Urinary bladder (tissue), 4 donors: ENCODE results near the gene NOC2L. TPM values are rescaled to one million over a fixed set of nuclear protein-coding genes. Genes with fewer than 3 reads are reported as not detected.

Experiments
- DNase-seq: peaks from one replicate; pipeline ENCODE4 v3.0.0-alpha.2; 2015; ENCODE audit errors: extremely low spot score
- H3K27ac ChIP-seq: one replicate; pipeline ENCODE4 v1.5.1; 2013; ENCODE audit warnings: low read depth, mild to moderate bottlenecking, moderate library complexity
- H3K36me3 ChIP-seq: one replicate; pipeline ENCODE4 v1.6.1; 2013; ENCODE audit warnings: mild to moderate bottlenecking, moderate library complexity; ENCODE audit not compliant: insufficient read depth
- H3K4me1 ChIP-seq: one replicate; pipeline ENCODE4 v1.6.1; 2013; ENCODE audit warnings: mild to moderate bottlenecking, moderate library complexity; ENCODE audit not compliant: insufficient read depth
- H3K4me3 ChIP-seq: one replicate; pipeline ENCODE4 v1.5.1; 2013; ENCODE audit warnings: low read depth, low read length
- WGBS: extraction: QIAGEN DNeasy Blood & Tissue Kit; methylation state at CpG from one replicate; pipeline ENCODE4 v1.1.7; 2013; 5-methylcytosine and 5-hydroxymethylcytosine counted together
- polyA plus RNA-seq: library from polyadenylated mRNA; stranded (reverse); fragments of 200-250 nt; gene quantifications from one replicate; pipeline ENCODE4 v1.2.3, GENCODE V29; 2013
- total RNA-seq: library from RNA; depleted of rRNA; stranded (reverse); fragments of >200 nt; gene quantifications from one replicate; pipeline ENCODE4 v1.2.3, GENCODE V29; 2014
- donor health status: healthy with polysubstance abuse.
- donor health status: healthy.

NOC2L gene
- total RNA-seq: 27.1 TPM
- 59.5 TPM for polyA plus RNA-seq

- DNase-seq: peak; percentile 62
- H3K27ac ChIP-seq: peak within 1 kb of the TSS; percentile 43
- H3K4me1 ChIP-seq: peaks cover 3% of the 10 kb centered on the region
Observed at GRCh38 chr1:958823-959730, at the start of gene NOC2L. Gene NOC2L, minus strand, starts transcription at chr1:959256. Its CDS starts 16 bp downstream, at chr1:959240.

DNA sequence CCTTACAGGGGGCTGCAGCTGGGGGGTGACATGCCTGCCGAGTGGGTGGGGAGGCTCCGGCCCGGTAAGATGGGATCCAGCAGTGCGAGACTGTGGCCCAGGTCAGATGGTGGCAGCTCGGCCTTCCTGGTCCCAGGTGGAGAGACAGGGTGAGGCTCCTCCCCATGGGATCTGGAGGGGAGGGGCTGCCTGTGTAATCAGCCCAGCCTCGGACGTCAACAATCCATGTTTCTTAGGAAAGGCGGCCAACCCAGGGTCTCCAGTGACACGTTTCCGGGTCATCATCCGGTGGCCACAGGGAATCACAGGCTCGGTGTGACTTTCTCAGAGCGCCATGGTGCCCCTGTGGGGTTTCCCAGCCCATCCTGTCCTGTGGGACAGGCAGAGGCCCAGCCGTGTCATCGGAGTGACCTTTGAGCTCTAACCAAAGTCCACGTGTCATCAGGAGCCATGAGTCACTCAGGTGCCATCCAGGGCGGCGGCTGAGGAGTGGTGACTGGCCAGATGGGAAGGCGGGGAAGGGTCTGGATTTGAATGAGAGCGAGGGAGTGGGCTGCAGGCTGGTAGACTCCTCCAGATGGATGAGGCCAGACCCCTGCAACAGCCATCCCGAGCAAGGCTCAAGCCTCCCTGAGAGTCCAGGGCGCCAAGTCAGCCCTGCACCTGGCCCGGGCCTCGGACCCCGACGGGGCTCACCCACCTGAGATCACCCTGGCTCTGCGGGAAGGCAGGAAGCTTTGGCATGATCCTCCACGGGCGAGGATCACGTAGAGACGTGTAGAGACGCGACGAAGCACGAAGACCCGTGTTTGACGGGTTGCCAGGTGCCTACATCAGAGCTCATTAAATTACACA, 47.5 kb upstream of the NOC2L start:
- peaks cover 4% of the 10 kb centered on the region for H3K4me1 ChIP-seq
- 81% methylated on average over 37 of the region's 37 CpGs for WGBS
- no peak for DNase-seq
- H3K4me3 ChIP-seq: no peak overlapping the region
- H3K27ac ChIP-seq: no peak overlapping the region
- H3K36me3 ChIP-seq: no peaks in the 10 kb centered on the region

More at GRCh38 chr1:958823-959730, at the start of gene NOC2L:
- WGBS: 7% methylated on average over 101 of the region's 101 CpGs
- peaks cover 6% of the 10 kb centered on the region for H3K36me3 ChIP-seq
- peak within 1 kb of the TSS; percentile 96 for H3K4me3 ChIP-seq

DNA sequence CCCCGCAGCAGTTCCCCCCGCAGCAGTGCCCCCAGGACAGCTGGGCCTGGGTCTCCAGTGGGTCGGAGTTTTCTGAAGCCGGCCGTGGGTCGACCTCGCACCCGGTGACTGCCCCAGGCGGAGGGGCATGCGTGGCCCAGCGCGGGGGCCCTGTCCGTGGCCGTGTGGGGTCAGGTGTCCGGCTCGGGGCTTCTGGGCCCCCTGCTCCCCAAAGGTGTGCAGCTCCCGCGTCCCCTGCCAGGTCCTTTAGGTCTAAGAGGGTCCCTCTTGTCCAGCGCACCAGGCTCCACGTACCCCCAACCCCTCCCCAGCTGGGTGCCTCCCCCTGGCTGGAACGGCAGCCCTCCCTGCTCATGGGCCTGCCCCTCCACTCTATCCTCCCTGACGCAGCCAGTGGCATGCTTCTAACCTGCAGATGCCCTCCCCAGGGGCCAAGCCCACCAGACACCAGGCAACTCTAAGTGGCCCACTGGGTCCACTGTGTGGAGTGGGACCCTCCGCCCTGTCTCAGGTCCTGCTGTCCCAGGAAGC, 46.8 kb upstream of the NOC2L start:
- H3K36me3 ChIP-seq: no peaks in the 10 kb centered on the region
- H3K27ac ChIP-seq: no peak overlapping the region
- 44% methylated on average over 23 of the region's 23 CpGs for WGBS
- peaks cover 5% of the 10 kb centered on the region for H3K4me1 ChIP-seq
- no peak overlapping the region for H3K4me3 ChIP-seq
- no peak for DNase-seq

GRCh38 chr1:1004780-1005697, 46.0 kb upstream of the NOC2L start:
- H3K4me3 ChIP-seq: no peak overlapping the region
- no peak overlapping the region for H3K27ac ChIP-seq
- no peak for DNase-seq
- 14% methylated on average over 21 of the region's 21 CpGs for WGBS
- H3K36me3 ChIP-seq: no peaks in the 10 kb centered on the region
- H3K4me1 ChIP-seq: peaks cover 5% of the 10 kb centered on the region

DNA sequence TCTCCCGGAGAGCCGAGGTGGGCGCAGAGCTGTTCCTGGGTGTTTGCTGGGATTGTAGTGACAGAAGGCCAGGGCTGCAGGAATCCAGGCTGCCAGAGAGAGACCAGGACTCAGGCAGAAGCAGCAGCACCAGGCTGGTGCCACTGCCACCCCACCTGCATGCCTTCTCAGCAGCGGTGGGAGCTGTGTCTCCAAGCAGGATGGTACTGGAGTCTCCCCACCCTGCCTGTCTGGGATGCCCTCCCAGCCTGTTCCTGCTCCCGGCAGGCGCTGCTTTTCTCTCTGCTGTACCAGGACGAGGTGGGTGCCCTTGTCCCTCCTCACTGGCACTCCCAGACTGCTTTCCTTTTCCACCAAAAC, 45.3 kb upstream of the NOC2L start:
- Histone ChIP-seq H3K4me1 (peaks cover 5% of the 10 kb centered on the region), H3K36me3 (no peaks in the 10 kb centered on the region), H3K4me3 (no peak overlapping the region), H3K27ac (no peak overlapping the region)
- WGBS: 62% methylated on average over 7 of the region's 7 CpGs
- no peak for DNase-seq

DNA sequence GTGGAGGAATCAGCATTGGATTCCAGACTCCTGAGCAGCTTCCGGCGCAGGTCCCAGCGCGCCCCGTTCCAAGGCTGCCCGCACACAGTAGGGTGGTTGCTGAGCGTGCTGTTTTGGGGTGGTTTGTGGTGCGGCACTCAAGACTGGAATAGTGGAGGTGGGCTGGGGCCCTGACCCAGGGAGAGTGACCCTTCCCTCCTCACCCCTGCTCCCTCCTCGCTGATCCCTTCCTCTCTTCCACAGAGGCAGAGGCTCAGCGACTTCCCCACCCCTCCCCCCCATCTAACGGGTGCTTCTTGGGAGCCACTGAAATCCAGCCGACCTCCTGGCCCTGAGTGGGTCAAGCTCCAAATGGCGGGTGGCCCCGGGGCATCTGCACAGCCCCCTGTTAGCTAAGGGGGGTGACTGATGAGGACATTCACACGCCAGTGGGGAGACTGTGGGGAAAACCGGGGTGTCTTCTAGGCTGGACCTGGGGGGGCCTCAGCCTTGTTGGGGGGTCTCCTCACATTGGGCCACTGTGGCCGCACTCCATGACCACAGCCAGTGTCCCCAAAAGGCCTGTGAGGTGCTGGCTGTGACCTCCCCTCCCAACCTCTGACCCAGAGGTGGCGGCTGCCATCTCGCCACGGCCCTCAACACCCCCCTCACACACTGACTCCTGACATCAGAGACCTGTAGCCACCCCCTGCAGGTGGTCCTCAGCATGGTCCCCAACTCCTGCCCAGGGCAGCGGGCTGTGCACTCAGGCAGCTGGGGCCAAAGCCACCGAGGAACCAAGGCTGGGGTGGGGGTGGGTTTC, 44.8 kb upstream of the NOC2L start:
- WGBS: 84% methylated on average over 22 of the region's 22 CpGs
- DNase-seq: no peak
- Histone ChIP-seq H3K27ac (no peak overlapping the region), H3K36me3 (no peaks in the 10 kb centered on the region), H3K4me3 (no peak overlapping the region), H3K4me1 (peaks cover 5% of the 10 kb centered on the region)

DNA sequence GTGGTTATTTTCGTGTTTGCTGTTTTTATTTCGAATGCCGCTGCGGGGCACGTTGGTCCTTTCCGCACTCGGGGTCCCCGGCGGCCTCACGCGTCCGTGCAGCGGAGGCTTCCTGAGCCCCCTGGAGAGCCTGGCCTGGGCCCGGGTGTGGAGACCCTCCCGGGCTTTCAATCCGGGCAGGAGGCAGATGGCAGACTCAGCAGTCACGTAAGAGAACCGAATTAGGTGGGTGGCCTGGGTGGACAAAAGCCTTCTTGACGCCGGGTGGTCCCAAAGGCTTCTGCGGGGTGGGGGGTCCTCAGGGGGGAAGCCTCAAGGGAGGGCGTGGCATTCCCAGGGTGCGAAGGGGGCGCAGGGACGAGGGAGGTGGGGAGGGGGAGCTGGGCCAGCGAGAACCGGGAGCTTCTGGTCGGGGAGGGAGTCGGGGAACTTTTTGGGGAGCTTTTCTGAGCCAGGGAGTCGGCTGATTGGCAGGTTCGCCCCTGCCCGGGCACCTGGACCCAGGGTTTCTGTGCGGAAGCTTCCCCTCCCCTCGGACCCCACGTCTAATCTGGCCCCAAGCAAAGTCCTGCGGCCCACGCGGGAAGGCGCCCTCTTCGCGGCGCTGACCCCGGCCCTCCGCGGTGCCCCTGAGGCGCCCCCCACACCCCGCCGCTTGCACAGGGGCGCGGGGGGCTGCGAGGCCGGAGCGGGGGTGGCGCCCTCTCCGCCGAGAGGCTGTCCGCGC, 42.2 kb upstream of the NOC2L start:
- Histone ChIP-seq H3K36me3 (no peaks in the 10 kb centered on the region), H3K4me1 (peaks cover 5% of the 10 kb centered on the region), H3K27ac (peak overlapping the region; percentile 46), H3K4me3 (peak overlapping the region; percentile 62)
- WGBS: 1% methylated on average over 58 of the region's 58 CpGs
- no peak for DNase-seq

DNA sequence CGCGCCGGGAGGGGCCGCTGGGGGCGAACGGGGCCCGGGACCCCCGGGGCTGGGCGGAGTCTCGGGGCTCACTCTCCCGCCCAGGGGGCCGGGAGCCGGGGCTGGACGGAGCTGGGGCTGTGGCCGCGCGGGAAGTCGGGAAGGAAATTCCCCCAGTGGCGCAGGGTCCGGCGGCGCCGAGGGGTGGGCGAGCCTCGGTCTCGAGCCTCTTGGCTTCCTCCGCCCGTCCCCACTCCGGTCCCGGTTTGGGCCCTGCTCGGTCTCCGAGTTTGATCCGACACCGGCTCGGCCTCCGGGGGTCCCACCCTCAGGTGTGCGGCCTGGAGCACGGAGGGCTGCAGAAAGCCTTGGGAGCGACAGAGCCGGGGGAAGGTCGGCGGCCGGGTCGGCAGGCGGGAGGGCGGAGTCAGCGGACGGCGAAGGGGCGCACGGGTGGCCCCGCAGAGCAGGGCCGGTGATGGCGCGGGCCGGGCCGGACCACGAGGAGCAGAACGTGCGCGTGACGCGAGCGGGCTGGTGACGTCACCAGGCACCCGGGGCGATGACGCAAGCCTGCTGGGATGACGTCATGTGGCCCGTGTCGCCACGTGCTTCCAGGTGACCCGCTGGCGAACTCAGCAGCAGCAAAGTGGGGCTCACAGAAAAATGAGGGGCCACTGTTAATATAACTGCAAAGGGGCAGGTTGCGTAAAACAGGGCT, 41.5 kb upstream of the NOC2L start:
- no peaks in the 10 kb centered on the region for H3K36me3 ChIP-seq
- no peak for DNase-seq
- H3K27ac ChIP-seq: peak overlapping the region; percentile 93
- H3K4me3 ChIP-seq: peak overlapping the region; percentile 62
- 1% methylated on average over 75 of the region's 75 CpGs for WGBS
- peaks cover 5% of the 10 kb centered on the region for H3K4me1 ChIP-seq

- H3K27ac ChIP-seq: peak within 1 kb of the TSS; percentile 93
- WGBS: 2% methylated on average over 95 of the region's 95 CpGs
- no peaks in the 10 kb centered on the region for H3K36me3 ChIP-seq
- peak within 1 kb of the TSS; percentile 62 for H3K4me3 ChIP-seq
- peaks cover 2% of the 10 kb centered on the region for H3K4me1 ChIP-seq
- DNase-seq: peak; percentile 84
Observed at GRCh38 chr1:999725-1000356, 40.8 kb upstream of the NOC2L start, which contains the start of gene HES4. Gene HES4, minus strand, starts transcription at chr1:1000097. Its CDS starts 124 bp downstream, at chr1:999973.

DNA sequence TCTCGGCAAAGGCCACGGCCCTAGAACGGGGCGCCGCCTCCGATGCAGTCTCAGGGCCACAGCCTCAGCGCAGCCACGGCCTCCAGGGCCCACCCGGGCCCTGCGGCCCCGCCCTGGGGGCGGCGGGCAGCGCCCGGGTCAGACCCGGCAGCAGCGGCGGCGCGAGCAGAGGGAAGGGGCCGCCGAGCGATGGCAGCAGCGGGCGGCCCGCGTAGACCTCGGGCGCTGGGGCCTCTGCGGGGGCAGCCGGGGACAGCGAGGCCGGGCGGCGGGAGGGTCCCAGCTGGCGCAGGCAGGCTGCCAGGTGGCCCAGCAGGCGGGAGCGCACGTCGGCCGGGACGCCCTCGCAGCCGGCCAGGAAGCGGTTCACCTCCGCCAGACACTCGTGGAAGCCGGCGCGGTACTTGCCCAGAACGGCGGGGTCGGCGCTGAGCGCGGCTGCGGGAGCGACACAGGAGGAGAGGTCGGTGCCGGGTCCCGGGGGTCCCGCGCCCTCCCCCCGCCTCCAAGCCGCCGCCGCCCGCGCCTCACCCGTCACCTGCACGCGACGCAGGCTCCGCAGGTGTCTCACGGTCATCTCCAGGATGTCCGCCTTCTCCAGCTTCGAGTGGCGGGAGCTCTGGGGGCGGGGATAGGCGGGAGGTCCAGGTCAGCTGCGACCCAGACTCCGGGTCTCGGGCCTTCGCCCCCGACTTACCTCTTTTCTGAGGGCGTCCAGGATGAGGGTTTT, 40.1 kb upstream of the NOC2L start:
- DNase-seq: no peak
- Histone ChIP-seq H3K36me3 (no peaks in the 10 kb centered on the region), H3K4me1 (peaks cover 2% of the 10 kb centered on the region), H3K4me3 (peak overlapping the region; percentile 62), H3K27ac (no peak overlapping the region)
- under 1% methylated on average over 85 of the region's 86 CpGs for WGBS

GRCh38 chr1:998745-998994, 39.6 kb upstream of the NOC2L start:
- Histone ChIP-seq H3K4me1 (peaks cover 2% of the 10 kb centered on the region), H3K36me3 (no peaks in the 10 kb centered on the region), H3K4me3 (peak overlapping the region; percentile 62), H3K27ac (no peak overlapping the region)
- no peak for DNase-seq
- 2% methylated on average over 26 of the region's 27 CpGs for WGBS
